ENCODE data around the gene FASN.

- TF ChIP-seq POLR2A (IDR thresholded peaks at IDR 0.05) (no peak), CTCF (IDR thresholded peaks at IDR 0.05) (no peak), POLR2AphosphoS5 (IDR thresholded peaks at IDR 0.05) (no peak), EP300 (IDR thresholded peaks at IDR 0.05) (no peak)
These were observed 41.1 kb downstream of the FASN start for GRCh38 chr17:82056729-82057621.
